MM.1S (cell line): ENCODE data around the gene DPYSL4.
"Not testable (repeated sequence)": the region's sequence is repeated elsewhere in the genome, so short reads cannot be mapped to it uniquely, and the experiment has no call there.

Experiments used
- DNase-seq: peaks from one replicate; pipeline ENCODE4 v3.0.0-alpha.2; 2015
- H2AFZ ChIP-seq: fragments of 300-600 bp; sonication (generic); 2 replicates; pipeline ENCODE4 v1.6.0; 2016; ENCODE audit warnings: antibody characterized with exemption, low read length
- H3F3A ChIP-seq: fragments of 300-600 bp; sonication (generic); 2 replicates; pipeline ENCODE4 v1.6.1; 2016; ENCODE audit warnings: mild to moderate bottlenecking, antibody characterized with exemption, low read length, moderate library complexity, mixed read lengths; ENCODE audit not compliant: insufficient read depth
- H3K27ac ChIP-seq: fragments of 300-600 bp; sonication (generic); 2 replicates; pipeline ENCODE4 v1.5.1; 2016; ENCODE audit warnings: mild to moderate bottlenecking, low read length
- H3K27me3 ChIP-seq: fragments of 300-600 bp; sonication (generic); replicated peaks from 2 replicates; pipeline ENCODE4 v1.6.0; 2016; ENCODE audit warnings: low read length; ENCODE audit not compliant: insufficient read depth
- H3K36me3 ChIP-seq: fragments of 300-600 bp; sonication (generic); replicated peaks from 2 replicates; pipeline ENCODE4 v1.6.1; 2016; ENCODE audit warnings: mild to moderate bottlenecking, low read length, mixed read lengths; ENCODE audit not compliant: insufficient read depth
- H3K4me1 ChIP-seq: fragments of 300-600 bp; sonication (generic); 2 replicates; pipeline ENCODE4 v1.6.1; 2016; ENCODE audit warnings: low read length, mixed read lengths
- H3K4me2 ChIP-seq: fragments of 300-600 bp; sonication (generic); 2 replicates; pipeline ENCODE4 v1.6.0; 2016; ENCODE audit warnings: low read depth, low read length
- H3K4me3 ChIP-seq: fragments of 300-600 bp; sonication (generic); 2 replicates; pipeline ENCODE4 v1.5.1; 2016; ENCODE audit warnings: low read length, mixed read lengths
- H3K79me2 ChIP-seq: fragments of 300-600 bp; sonication (generic); 2 replicates; pipeline ENCODE4 v1.6.1; 2016; ENCODE audit warnings: mixed run types, low read length, mixed read lengths
- H3K9ac ChIP-seq: fragments of 300-600 bp; sonication (generic); 2 replicates; pipeline ENCODE4 v1.6.1; 2016; ENCODE audit warnings: low read length, mixed read lengths
- H3K9me2 ChIP-seq: fragments of 300-600 bp; sonication (generic); replicated peaks from 2 replicates; pipeline ENCODE4 v1.6.1; 2016; ENCODE audit warnings: mild to moderate bottlenecking, low read length, mixed read lengths; ENCODE audit not compliant: insufficient read depth
- H3K9me3 ChIP-seq: fragments of 300-600 bp; sonication (generic); replicated peaks from 2 replicates; pipeline ENCODE4 v1.6.1; 2016; ENCODE audit warnings: mild to moderate bottlenecking, low read length, mixed read lengths; ENCODE audit not compliant: insufficient read depth
- H4K20me1 ChIP-seq: fragments of 300-600 bp; sonication (generic); 2 replicates; pipeline ENCODE4 v1.6.1; 2016; ENCODE audit warnings: mild to moderate bottlenecking, low read length, moderate library complexity, mixed read lengths; ENCODE audit not compliant: insufficient read depth
- CTCF ChIP-seq: fragments of 300-600 bp; sonication (generic); IDR thresholded peaks from 2 replicates; pipeline ENCODE4 v1.5.1; 2016; ENCODE audit warnings: antibody characterized with exemption, low read length, mixed read lengths
- EZH2 ChIP-seq: fragments of 300-600 bp; sonication (generic); optimal IDR thresholded peaks from 2 replicates; pipeline ENCODE3; 2017; ENCODE audit warnings: low read depth, mild to moderate bottlenecking, antibody characterized with exemption, low read length, mixed read lengths
- EZH2phosphoT487 ChIP-seq: fragments of 300-600 bp; sonication (generic); IDR thresholded peaks from 2 replicates; pipeline ENCODE4 v1.6.1; 2018; ENCODE audit warnings: antibody characterized with exemption, low read length

Gene DPYSL4

GRCh38 chr10:132158122-132158741, 28.5 kb upstream of the DPYSL4 start:
- no peak for DNase-seq
- TF ChIP-seq EZH2phosphoT487: no peak
- TF ChIP-seq EZH2: no peak
- no peak for TF ChIP-seq CTCF

GRCh38 chr10:132158823-132159222, 27.9 kb upstream of the DPYSL4 start:
- DNase-seq: no peak
- Histone ChIP-seq H3K9ac (no peak overlapping the region), H4K20me1 (no peaks in the 10 kb centered on the region), H3K79me2 (no peaks in the 10 kb centered on the region), H3F3A (no peaks in the 10 kb centered on the region), H3K27ac (no peak overlapping the region), H3K9me2 (no peaks in the 10 kb centered on the region), H3K36me3 (no peaks in the 10 kb centered on the region), H3K4me2 (no peak overlapping the region), H3K4me1 (0 out of 2 replicates have a peak, but pooled peaks cover 8% of the 10 kb centered on the region), H2AFZ (no peak overlapping the region), H3K27me3 (no peaks in the 10 kb centered on the region; the same call in 1 of the 2 replicates), H3K9me3 (no peaks in the 10 kb centered on the region), H3K4me3 (no peak overlapping the region)
- TF ChIP-seq EZH2phosphoT487 (no peak), CTCF (no peak), EZH2 (no peak)

More at GRCh38 chr10:132158122-132158741, 28.5 kb upstream of the DPYSL4 start:
- no peaks in the 10 kb centered on the region; the same call in 1 of the 2 replicates for H3K27me3 ChIP-seq
- no peak overlapping the region for H3K4me3 ChIP-seq
- H3K4me2 ChIP-seq: no peak overlapping the region
- H3K9me3 ChIP-seq: no peaks in the 10 kb centered on the region
- no peak overlapping the region for H2AFZ ChIP-seq
- H3K9me2 ChIP-seq: no peaks in the 10 kb centered on the region
- H3F3A ChIP-seq: no peaks in the 10 kb centered on the region
- H3K4me1 ChIP-seq: 0 out of 2 replicates have a peak, but pooled peaks cover 8% of the 10 kb centered on the region
- no peaks in the 10 kb centered on the region for H4K20me1 ChIP-seq
- no peaks in the 10 kb centered on the region for H3K79me2 ChIP-seq
- no peak overlapping the region for H3K27ac ChIP-seq
- H3K9ac ChIP-seq: no peak overlapping the region
- H3K36me3 ChIP-seq: no peaks in the 10 kb centered on the region

GRCh38 chr10:132159302-132160230, 27.2 kb upstream of the DPYSL4 start:
- not testable (repeated sequence) for H3K9me2 ChIP-seq, H3K4me3 ChIP-seq, H3K27ac ChIP-seq, H2AFZ ChIP-seq, DNase-seq, H3K79me2 ChIP-seq, H4K20me1 ChIP-seq, H3K36me3 ChIP-seq, H3K27me3 ChIP-seq, H3K9ac ChIP-seq, H3K4me1 ChIP-seq, H3K4me2 ChIP-seq, H3F3A ChIP-seq, H3K9me3 ChIP-seq

GRCh38 chr10:132160231-132160630, 26.5 kb upstream of the DPYSL4 start:
- not testable (repeated sequence) for H4K20me1 ChIP-seq, H3K79me2 ChIP-seq, H3K4me2 ChIP-seq, H3K9me3 ChIP-seq, H2AFZ ChIP-seq, H3K4me3 ChIP-seq, H3K9ac ChIP-seq, H3K36me3 ChIP-seq, H3K27ac ChIP-seq, H3F3A ChIP-seq, DNase-seq, H3K9me2 ChIP-seq, H3K27me3 ChIP-seq, H3K4me1 ChIP-seq

- not testable (repeated sequence) for H3K4me3 ChIP-seq, H2AFZ ChIP-seq, H3K79me2 ChIP-seq, H3K9me2 ChIP-seq, H3K9ac ChIP-seq, DNase-seq, H4K20me1 ChIP-seq, H3K27ac ChIP-seq, H3F3A ChIP-seq, H3K36me3 ChIP-seq, H3K9me3 ChIP-seq, H3K4me2 ChIP-seq, H3K4me1 ChIP-seq
- peaks cover 10% of the 10 kb centered on the region for H3K27me3 ChIP-seq
Observed at GRCh38 chr10:132160834-132161622, 25.7 kb upstream of the DPYSL4 start.
